ENCODE data around the gene DMRT3. TPM values are rescaled to one million over a fixed set of nuclear protein-coding genes. Genes with fewer than 3 reads are reported as not detected.

The DMRT3 gene
- total RNA-seq, 4 donors from 2014 or later: 0.22 to 0.42 (median 0.35) TPM

DNA sequence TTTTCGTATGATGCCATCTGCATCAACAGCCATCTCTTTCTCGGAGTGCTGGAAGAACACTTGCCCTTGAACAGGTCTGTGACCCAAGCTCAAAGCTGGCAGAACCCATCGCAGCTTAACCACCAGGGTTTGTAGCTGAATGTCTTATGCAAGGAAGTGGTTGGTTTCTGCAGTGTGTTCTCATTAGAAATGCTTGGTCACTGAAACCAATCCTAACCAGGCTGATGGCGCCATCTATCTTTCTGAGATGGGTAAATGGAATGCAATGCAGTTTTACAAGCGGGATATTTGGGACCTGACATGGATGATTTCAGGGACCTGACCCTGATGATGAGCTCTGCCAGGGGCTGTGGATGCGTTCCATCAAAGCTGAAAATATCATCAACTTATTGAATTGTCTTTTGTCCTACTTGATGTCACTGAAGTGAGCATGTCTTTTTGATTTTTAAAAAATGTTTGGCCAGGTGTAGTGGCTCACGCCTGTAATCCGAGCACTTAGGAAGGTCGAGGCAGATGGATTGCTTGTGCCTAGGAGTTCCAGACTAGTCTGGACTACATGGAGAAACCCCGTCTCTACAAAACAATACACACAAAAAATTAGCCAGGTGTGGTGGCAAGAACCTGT is 28.7 kb downstream of the DMRT3 start:
- peaks cover 0 to 7% (median 0%) of the 10 kb centered on the region in 4 donors for H3K4me1 ChIP-seq
- H3K27me3 ChIP-seq: peaks cover 0 to 5% of the 10 kb centered on the region in 2 donors
- TF ChIP-seq POLR2A (IDR thresholded peaks at IDR 0.05) (no peak), EP300 (IDR thresholded peaks at IDR 0.05) (no peak)
- TF ChIP-seq, protein P1, sequence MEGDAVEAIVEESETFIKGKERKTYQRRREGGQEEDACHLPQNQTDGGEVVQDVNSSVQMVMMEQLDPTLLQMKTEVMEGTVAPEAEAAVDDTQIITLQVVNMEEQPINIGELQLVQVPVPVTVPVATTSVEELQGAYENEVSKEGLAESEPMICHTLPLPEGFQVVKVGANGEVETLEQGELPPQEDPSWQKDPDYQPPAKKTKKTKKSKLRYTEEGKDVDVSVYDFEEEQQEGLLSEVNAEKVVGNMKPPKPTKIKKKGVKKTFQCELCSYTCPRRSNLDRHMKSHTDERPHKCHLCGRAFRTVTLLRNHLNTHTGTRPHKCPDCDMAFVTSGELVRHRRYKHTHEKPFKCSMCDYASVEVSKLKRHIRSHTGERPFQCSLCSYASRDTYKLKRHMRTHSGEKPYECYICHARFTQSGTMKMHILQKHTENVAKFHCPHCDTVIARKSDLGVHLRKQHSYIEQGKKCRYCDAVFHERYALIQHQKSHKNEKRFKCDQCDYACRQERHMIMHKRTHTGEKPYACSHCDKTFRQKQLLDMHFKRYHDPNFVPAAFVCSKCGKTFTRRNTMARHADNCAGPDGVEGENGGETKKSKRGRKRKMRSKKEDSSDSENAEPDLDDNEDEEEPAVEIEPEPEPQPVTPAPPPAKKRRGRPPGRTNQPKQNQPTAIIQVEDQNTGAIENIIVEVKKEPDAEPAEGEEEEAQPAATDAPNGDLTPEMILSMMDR (IDR thresholded peaks at IDR 0.05): peak in 4 of 5 experiments; percentile 19 to 41 (median 30)
- H3K36me3 ChIP-seq: no peaks in the 10 kb centered on the region
- 54 to 61% methylated on average over 10 of the region's 10 CpGs for WGBS, 2 donors
- no peaks in the 10 kb centered on the region for H3K9me3 ChIP-seq
- peak in 1 of 2 donors; percentile 25 for DNase-seq (ENCODE audit: low spot score in 2 of 2)
- no peak overlapping the region for H3K27ac ChIP-seq
- no peak overlapping the region for H3K4me3 ChIP-seq

- no peak for DNase-seq (ENCODE audit: low spot score in 2 of 2)
- WGBS, 2 donors: 85 to 90% methylated on average over 3 of the region's 3 CpGs
- peaks cover 0 to 7% (median 0%) of the 10 kb centered on the region in 4 donors for H3K4me1 ChIP-seq
- H3K9me3 ChIP-seq: no peaks in the 10 kb centered on the region
- H3K27me3 ChIP-seq: peaks cover 0 to 5% of the 10 kb centered on the region in 2 donors
- no peak for TF ChIP-seq POLR2A (IDR thresholded peaks at IDR 0.05)
- TF ChIP-seq, protein P1 (IDR thresholded peaks at IDR 0.05): no peak
- TF ChIP-seq EP300 (IDR thresholded peaks at IDR 0.05): no peak
- no peak overlapping the region for H3K4me3 ChIP-seq
- H3K27ac ChIP-seq: no peak overlapping the region
- H3K36me3 ChIP-seq: no peaks in the 10 kb centered on the region
These were observed 30.9 kb downstream of the DMRT3 start for GRCh38 chr9:1007312-1007711.

- Histone ChIP-seq H3K4me3 (no peak overlapping the region), H3K27ac (no peak overlapping the region), H3K4me1 (peaks cover 0 to 7% (median 0%) of the 10 kb centered on the region in 4 donors), H3K9me3 (no peaks in the 10 kb centered on the region), H3K36me3 (no peaks in the 10 kb centered on the region), H3K27me3 (peaks cover 0 to 5% of the 10 kb centered on the region in 2 donors)
- WGBS, 2 donors: 90 to 91% methylated on average over 3 of the region's 3 CpGs
- DNase-seq (ENCODE audit: low spot score in 2 of 2): no peak
- TF ChIP-seq EP300 (IDR thresholded peaks at IDR 0.05) (no peak), POLR2A (IDR thresholded peaks at IDR 0.05) (no peak)
- TF ChIP-seq, protein P1 (IDR thresholded peaks at IDR 0.05): no peak
These were observed 31.8 kb downstream of the DMRT3 start for GRCh38 chr9:1008216-1008615.

- H3K27ac ChIP-seq: no peak overlapping the region
- TF ChIP-seq, protein P1 (IDR thresholded peaks at IDR 0.05): peak; percentile 86 to 96 (median 90)
- TF ChIP-seq EP300 (IDR thresholded peaks at IDR 0.05): peak in 1 of 2 donors; percentile 42
- TF ChIP-seq POLR2A (IDR thresholded peaks at IDR 0.05): no peak
- H3K4me3 ChIP-seq: no peak overlapping the region
- 10 to 11% methylated on average over 14 of the region's 14 CpGs for WGBS, 2 donors
- peak; percentile 67 to 86 for DNase-seq (ENCODE audit: low spot score in 2 of 2)
- H3K4me1 ChIP-seq: peaks cover 0 to 7% (median 0%) of the 10 kb centered on the region in 4 donors
- H3K36me3 ChIP-seq: no peaks in the 10 kb centered on the region
- no peaks in the 10 kb centered on the region for H3K9me3 ChIP-seq
- H3K27me3 ChIP-seq: peaks cover 0 to 5% of the 10 kb centered on the region in 2 donors
These were observed 32.7 kb downstream of the DMRT3 start for GRCh38 chr9:1009101-1009707.

DNA sequence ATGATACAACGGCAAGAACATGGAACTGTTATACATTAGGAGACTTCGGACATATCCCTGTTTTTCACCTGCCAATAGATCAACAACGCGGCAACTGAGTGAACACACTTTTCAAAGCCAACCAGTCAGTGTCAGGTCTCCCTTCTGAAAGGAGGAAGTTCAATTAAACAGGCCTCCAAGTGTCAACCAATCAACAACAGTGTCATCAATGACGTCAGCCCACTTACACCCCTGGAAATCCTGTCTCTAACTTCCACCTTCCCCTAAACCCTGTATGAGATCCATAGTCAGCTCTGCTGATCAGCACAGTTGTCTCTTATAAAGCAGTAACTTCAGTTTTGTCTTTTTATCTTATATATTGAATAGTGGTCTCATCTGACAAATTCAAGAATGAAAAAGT is 36.6 kb downstream of the DMRT3 start:
- 67 to 73% methylated on average over 5 of the region's 5 CpGs for WGBS, 2 donors
- H3K27me3 ChIP-seq: peaks cover 0 to 11% of the 10 kb centered on the region in 2 donors
- no peaks in the 10 kb centered on the region for H3K9me3 ChIP-seq
- DNase-seq (ENCODE audit: low spot score in 2 of 2): no peak
- H3K4me1 ChIP-seq: peaks cover 0 to 7% (median 0%) of the 10 kb centered on the region in 4 donors
- H3K27ac ChIP-seq: no peak overlapping the region
- no peak overlapping the region for H3K4me3 ChIP-seq
- TF ChIP-seq POLR2A (IDR thresholded peaks at IDR 0.05): no peak
- TF ChIP-seq, protein P1 (IDR thresholded peaks at IDR 0.05): no peak
- TF ChIP-seq EP300 (IDR thresholded peaks at IDR 0.05): no peak
- H3K36me3 ChIP-seq: no peaks in the 10 kb centered on the region
